Fibroblast of skin of left quadriceps (primary cell): ENCODE measurements around the gene SELENOS.

Experiments
- DNase-seq, 2 experiments: peaks; one replicate each; pipeline ENCODE4 v3.0.0-alpha.2; 2013; ENCODE audit warnings: low read depth in 2 of 2

The SELENOS gene

GRCh38 chr15:101277038-101277822 lies at the start of gene SELENOS:
SELENOS (minus strand) TSS chr15:101277485; CDS start chr15:101277417, 68 bp downstream.
- peak; percentile 73 to 78 for DNase-seq

GRCh38 chr15:101326462-101327146 lies 49.3 kb upstream of the SELENOS start:
- DNase-seq = no peak

DNA sequence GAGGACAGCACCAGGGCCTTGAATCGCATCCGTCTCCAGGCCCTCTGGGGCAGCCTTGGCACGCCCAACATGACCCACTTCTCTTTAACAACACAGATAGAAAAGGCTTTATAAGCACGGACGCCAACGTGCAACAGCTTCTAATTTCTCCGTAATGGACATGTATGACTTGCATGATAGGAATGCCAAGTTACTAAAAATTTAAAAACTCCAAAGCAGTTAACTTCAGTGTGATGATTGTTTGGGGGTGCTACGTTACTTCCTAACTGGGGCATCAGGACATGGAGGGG lies 48.7 kb upstream of the SELENOS start:
- no peak for DNase-seq

DNA sequence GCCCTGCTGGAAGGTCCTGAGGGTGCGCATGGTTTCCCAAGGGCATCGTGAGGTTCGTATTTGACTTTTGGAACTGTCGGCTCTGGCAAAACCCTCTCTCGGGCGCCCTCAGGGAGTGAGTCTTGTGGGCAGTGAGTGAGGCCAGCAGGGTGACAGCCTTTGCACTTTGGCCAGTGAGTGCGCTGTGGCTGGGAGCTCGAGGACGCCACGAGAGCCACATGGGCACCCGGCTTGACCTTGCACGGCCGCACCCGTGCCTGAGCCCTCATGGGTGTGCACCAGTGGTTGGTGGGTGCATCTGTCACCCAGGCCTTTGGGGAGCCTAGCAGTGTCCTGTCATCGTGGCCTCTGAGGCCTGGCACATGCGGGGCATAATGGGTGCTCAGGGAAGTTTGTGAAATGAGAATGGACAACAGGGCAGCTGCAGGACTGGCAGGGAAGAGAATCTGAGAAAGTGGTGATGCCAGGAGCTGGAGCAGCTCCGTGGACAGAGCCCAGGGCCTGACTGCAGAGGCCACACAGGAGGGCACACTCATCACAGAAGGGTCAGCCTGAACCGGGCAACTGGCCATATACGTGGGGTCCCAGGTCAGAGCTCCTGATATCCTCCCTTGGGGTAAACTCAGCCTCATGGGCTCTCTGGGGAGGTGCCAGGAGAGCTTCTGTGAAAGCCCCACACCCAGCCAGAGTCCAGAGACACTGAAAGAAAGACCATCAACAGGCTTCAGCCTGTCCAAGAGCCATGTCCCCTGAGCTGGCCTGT lies 48.2 kb upstream of the SELENOS start:
- no peak for DNase-seq

- no peak for DNase-seq
Observed at GRCh38 chr15:101324524-101325177, 47.4 kb upstream of the SELENOS start.

DNA sequence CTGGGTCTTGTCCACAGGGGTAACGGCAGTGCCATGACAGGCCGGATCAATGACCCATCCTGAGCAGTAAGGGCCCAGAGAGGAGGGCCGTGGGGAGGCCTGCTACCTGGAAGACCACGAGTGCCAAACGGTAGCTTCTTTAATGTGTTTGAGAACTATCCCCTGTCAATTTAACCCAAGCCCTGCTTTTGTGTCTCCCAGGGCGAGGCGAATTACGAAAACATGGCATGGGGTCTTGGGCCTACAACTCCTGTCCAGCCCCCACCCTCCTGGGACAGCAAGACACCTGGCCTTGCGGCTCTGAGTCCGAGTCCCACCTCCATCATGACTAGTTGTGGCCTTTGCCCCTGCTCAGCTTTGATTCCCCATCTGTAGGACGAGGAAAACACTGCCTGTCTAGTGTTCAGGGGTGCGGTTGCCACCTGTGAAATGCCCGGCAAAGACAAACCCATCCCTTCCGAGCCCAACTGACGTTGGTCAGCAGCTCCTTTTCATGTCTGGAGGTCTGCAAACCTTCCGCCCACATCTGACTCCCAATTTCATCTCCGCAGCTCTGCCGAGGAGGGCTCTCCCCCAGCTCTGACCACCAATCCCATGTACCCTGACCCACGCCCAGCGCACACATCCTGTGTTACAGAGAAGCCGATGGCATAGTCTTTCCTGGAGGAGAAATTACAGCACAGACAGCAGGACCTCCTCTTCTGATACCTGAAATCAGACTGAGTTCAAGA lies 46.7 kb upstream of the SELENOS start:
- no peak for DNase-seq

DNA sequence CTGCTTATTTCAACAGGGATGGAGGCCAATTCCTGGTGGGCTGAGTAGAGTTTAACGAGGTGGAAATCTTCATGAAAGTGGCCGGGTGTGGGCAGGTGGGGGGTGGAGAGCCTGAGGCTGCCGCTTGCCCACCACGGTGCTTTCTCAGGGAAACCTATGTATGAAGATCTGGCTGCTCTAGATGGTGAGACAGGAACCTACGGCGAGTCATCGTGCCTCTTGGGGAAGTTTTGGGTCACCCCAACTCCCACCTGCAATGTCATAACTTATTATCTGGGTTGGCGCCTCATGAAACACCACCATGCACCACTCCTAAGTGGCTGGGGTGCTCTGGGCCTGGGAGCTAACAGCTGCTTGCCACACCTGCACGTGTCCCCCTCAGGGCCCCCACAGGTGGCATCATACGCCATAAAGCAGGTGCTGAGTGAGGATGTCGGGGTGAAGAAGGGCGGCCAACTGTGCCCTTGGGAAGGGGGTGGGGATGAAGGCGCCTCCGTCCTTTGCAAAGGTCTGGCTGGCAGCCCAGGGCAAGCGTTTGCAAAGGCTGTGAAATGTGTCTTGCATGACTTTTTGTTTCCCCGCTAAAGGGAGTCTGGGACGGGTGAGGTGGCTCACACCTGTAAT lies 45.7 kb upstream of the SELENOS start:
- no peak for DNase-seq

DNA sequence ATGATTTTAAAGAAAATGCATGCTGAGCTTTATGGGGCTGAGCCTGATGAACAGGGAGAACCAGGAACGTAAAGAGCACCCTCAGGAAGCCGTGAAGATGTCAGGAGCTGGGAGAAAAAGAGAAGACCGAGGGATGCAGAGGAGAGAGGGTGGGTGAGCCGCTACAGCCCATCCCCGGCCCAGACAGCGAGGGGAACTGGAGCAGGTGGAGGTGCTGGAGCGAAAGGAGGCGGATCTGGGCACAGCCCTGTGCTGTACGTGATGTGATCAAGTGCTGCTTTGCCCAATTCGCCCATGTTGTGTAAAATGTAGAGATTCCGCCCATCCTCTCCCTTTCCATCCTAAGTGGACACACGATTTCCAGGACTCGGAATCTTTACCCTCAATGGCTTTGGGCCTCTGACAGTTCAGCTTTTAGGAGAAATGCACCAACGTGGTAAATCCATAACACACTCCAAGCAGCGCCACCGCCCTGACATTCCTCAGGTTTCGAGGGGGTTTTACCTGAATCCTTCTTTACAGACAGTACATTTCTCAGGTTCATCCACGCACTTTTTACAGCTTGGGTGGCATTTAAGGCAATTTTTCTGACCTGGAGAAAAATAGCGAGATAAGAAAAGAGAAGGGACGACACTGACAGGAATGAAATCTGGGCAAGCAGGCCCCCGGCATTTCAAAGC lies 44.9 kb upstream of the SELENOS start:
- DNase-seq = no peak

- DNase-seq = peak; percentile 49 to 53
Observed at GRCh38 chr15:101320501-101321052, 43.3 kb upstream of the SELENOS start.

DNA sequence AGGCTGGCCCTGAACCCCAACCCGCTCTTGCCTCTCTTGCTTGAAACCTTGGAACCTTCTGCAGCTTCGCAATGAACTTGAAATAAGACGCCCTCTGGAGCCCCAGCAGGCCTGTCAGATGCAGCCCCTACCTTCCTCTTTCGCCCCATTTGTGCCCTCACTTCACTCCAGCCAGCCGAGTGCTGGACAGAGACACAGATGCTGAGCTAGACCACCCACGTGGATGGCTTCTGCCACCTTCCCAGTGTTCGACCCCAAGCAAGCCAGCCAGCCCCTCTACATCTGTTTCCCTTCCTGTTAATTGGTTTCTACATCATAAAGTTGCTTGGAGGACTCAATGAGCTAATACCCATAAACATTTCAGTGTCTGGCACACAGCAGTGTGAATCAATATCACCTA lies 41.6 kb upstream of the SELENOS start:
- no peak for DNase-seq

DNA sequence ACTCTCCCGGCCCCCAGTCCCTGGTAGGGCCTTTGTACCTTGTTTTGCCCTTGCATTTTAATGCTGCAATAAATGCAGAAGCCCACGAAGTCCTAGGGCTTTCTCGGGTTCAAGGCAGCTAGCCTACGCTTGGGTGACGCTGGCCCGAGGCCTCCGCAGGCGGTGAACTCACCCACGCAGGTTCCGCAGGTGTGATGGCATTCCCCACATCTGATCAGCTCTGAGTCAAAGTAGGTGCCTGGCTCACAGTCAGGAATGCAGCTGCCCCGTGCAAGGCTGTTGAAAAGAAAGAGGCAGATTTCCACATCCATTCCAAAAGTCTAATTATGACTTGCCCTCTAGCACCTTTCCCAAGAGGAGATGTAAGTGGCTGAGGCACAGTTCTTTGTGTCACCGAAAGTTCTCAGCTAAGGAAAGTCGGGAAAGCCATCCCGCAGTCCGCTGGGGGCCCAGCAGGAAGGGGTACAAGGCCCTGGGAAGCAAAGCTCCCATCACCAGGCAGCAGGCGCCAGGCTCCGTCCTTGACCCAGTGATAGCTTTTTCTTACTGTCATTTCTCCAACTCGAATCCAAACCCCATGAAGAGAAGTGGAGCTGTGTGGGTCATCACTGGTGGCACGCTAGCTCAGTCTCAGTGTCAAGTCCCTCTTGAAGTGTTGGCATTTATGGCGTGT lies 41.0 kb upstream of the SELENOS start:
- DNase-seq = no peak

GRCh38 chr15:101317336-101317872 lies 40.1 kb upstream of the SELENOS start:
- DNase-seq = no peak

DNA sequence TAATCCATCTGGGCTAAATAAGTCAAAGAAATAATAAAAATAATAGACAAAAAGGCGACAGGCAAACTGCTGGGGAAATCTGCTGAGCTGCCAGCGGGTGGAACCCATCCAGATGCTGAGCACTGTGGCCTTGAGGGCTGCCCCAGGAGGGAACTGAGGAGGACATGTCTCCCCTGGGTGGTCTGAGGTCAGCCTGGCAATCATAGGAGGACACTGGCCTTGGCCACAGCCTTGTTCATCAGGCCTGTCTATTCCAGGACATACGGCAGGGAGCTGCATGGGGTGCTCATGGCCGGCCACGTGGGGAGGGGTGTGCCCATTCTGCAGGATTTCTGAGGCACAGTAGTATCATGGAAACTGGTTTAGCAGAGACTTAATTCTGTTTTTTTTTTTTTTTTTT lies 39.2 kb upstream of the SELENOS start:
- no peak for DNase-seq

DNA sequence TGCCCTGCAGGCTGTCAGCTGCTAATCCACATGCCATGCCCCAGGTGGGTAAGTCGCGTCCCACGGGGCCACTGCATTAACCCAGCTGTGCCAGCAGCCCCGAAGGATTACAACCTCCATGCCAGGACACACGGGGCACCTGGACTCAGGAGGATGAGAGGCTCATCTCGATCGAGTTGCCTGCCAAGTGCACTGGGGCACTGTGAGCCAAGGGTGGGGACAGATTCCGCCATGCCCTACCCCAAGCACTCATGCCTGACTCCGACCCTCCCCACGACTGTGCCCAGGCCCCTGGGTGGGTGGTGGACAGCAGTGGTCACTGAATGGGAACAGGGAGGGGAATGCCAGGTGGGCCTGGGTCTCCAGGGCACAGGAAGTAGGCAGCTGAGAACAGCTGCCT lies 38.5 kb upstream of the SELENOS start:
- no peak for DNase-seq

GRCh38 chr15:101314336-101315125 lies 37.2 kb upstream of the SELENOS start:
- DNase-seq = no peak

- DNase-seq = no peak
Observed at GRCh38 chr15:101313041-101313761, 35.9 kb upstream of the SELENOS start.

- DNase-seq = no peak
Observed at GRCh38 chr15:101310508-101310907, 33.2 kb upstream of the SELENOS start.

- DNase-seq = no peak
Observed at GRCh38 chr15:101310161-101310480, 32.8 kb upstream of the SELENOS start.
